Smooth muscle cell (in vitro differentiated cells): ENCODE data around the gene EED. TPM values are rescaled to one million over a fixed set of nuclear protein-coding genes. Genes with fewer than 3 reads are reported as not detected.

Experiments used
- DNase-seq: peaks from one replicate; lab custom pipeline; 2025; ENCODE audit not compliant: unreplicated experiment; lab: John Stamatoyannopoulos, UW
- H2AFZ ChIP-seq: fragments of 200-600 bp; sonication (generic); 2 replicates; pipeline ENCODE4 v1.6.0; 2016; ENCODE audit warnings: antibody characterized with exemption, low read depth, mild to moderate bottlenecking
- H3F3A ChIP-seq: fragments of 200-600 bp; sonication (generic); 2 replicates; pipeline ENCODE4 v1.6.0; 2017; ENCODE audit warnings: antibody characterized with exemption, low read depth
- H3K27ac ChIP-seq: fragments of 200-600 bp; sonication (generic); 2 replicates; pipeline ENCODE4 v1.5.1; 2016; ENCODE audit warnings: low read depth, mild to moderate bottlenecking
- H3K27me3 ChIP-seq: fragments of 200-600 bp; sonication (generic); 2 replicates; pipeline ENCODE4 v1.6.1; 2016; ENCODE audit warnings: low read depth, mild to moderate bottlenecking
- H3K36me3 ChIP-seq: fragments of 200-600 bp; sonication (generic); 2 replicates; pipeline ENCODE4 v1.5.1; 2016; ENCODE audit warnings: low read depth
- H3K4me1 ChIP-seq: fragments of 200-600 bp; sonication (generic); 2 replicates; pipeline ENCODE4 v1.5.1; 2016; ENCODE audit warnings: low read depth
- H3K4me2 ChIP-seq: fragments of 200-600 bp; sonication (generic); 2 replicates; pipeline ENCODE4 v1.6.0; 2016; ENCODE audit warnings: mild to moderate bottlenecking
- H3K4me3 ChIP-seq: fragments of 200-600 bp; sonication (generic); 2 replicates; pipeline ENCODE4 v1.5.1; 2016; ENCODE audit warnings: mild to moderate bottlenecking
- H3K79me2 ChIP-seq: fragments of 200-600 bp; sonication (generic); 2 replicates; pipeline ENCODE4 v1.6.0; 2016; ENCODE audit warnings: low read depth, mild to moderate bottlenecking
- H3K9ac ChIP-seq: fragments of 200-600 bp; sonication (generic); 2 replicates; pipeline ENCODE4 v1.6.0; 2016; ENCODE audit warnings: low read depth
- H3K9me3 ChIP-seq: fragments of 200-600 bp; sonication (generic); replicated peaks from 2 replicates; pipeline ENCODE4 v1.5.1; 2016; ENCODE audit warnings: low read depth
- H4K20me1 ChIP-seq: fragments of 200-600 bp; sonication (generic); 2 replicates; pipeline ENCODE4 v1.6.0; 2016; ENCODE audit warnings: low read depth
- WGBS: methylation state at CpG from one replicate; pipeline ENCODE4 v1.1.7; 2016; ENCODE audit warnings: low lambda C conversion rate; 5-methylcytosine and 5-hydroxymethylcytosine counted together
- polyA plus RNA-seq: library from polyadenylated mRNA; unstranded; fragments of >200 nt; fragmentation: Nextera tagmentation; extraction: Ambion mirVana; gene quantifications from 2 replicates; pipeline ENCODE4 v1.2.1, GENCODE V29; 2016
- total RNA-seq: library from RNA; depleted of rRNA; stranded (reverse); fragments of >200 nt; gene quantifications from 2 replicates; pipeline ENCODE4 v1.2.3, GENCODE V29; 2014
- TF ChIP-seq, protein P1 (sequence below): fragments of 200-600 bp; sonication (generic); IDR thresholded peaks from 2 replicates; pipeline ENCODE4 v1.5.1; 2017; ENCODE audit warnings: borderline replicate concordance, mild to moderate bottlenecking, antibody characterized with exemption; ENCODE audit not compliant: insufficient read depth, poor library complexity, severe bottlenecking

EED gene
- total and polyA plus RNA-seq, 2 experiments from 2014 or later = 18.6 to 38.7 TPM

DNA sequence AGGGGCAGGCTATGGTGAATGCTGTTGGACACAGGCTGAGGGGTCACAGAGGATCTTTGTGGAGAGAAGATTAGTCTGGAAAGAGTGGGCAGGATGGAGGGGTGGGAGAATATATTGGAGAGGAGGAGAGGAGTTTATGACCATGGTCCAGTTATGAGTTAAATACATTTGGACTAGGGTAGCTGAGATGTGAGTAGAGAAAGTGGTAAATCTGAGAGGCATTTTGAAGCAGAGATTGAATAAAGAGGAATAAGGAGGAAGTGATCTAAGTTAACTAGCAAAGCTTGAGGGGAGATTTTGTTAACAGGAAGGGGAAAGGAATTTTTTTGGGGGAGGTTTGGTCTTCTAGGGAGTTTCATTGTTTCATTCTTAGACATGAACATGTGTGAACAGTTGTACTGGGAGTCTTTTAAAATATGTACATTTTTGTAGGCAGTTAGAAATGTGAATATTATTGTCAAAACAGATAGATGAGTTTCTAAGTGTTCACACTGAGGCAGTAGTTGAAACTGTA is 43.1 kb upstream of the EED start:
- Histone ChIP-seq H3K4me3 (no peak overlapping the region), H2AFZ (peak overlapping the region; percentile 41)
- no peak for DNase-seq

DNA sequence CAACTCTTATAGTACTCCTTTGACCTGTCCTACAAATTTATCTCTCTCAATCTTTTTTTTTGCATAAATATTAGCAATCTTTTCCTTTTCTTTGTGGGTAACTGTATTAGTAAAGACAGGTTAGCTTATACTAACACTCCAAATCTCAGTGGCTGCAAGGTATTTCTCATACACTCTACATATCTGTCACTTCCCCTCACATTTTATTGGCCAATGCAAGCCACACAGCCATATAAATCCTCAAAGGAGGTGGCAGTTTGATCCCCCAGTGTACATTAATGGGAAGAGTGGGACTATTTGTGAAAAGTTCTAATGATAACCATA is 42.6 kb upstream of the EED start:
- Histone ChIP-seq H3F3A (peaks cover 3% of the 10 kb centered on the region), H4K20me1 (no peaks in the 10 kb centered on the region), H3K9me3 (no peaks in the 10 kb centered on the region), H3K4me3 (peak overlapping the region; percentile 60), H3K27me3 (no peaks in the 10 kb centered on the region), H2AFZ (peak overlapping the region; percentile 98), H3K27ac (peak overlapping the region; percentile 51), H3K36me3 (no peaks in the 10 kb centered on the region), H3K4me1 (peaks cover 13% of the 10 kb centered on the region), H3K4me2 (peak overlapping the region; percentile 95), H3K9ac (peak overlapping the region; percentile 61), H3K79me2 (no peaks in the 10 kb centered on the region)
- DNase-seq = no peak
- TF ChIP-seq, protein P1, sequence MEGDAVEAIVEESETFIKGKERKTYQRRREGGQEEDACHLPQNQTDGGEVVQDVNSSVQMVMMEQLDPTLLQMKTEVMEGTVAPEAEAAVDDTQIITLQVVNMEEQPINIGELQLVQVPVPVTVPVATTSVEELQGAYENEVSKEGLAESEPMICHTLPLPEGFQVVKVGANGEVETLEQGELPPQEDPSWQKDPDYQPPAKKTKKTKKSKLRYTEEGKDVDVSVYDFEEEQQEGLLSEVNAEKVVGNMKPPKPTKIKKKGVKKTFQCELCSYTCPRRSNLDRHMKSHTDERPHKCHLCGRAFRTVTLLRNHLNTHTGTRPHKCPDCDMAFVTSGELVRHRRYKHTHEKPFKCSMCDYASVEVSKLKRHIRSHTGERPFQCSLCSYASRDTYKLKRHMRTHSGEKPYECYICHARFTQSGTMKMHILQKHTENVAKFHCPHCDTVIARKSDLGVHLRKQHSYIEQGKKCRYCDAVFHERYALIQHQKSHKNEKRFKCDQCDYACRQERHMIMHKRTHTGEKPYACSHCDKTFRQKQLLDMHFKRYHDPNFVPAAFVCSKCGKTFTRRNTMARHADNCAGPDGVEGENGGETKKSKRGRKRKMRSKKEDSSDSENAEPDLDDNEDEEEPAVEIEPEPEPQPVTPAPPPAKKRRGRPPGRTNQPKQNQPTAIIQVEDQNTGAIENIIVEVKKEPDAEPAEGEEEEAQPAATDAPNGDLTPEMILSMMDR = no peak

More for the DNA sequence above, 43.1 kb upstream of the EED start:
- peaks cover 13% of the 10 kb centered on the region for H3K4me1 ChIP-seq
- no peaks in the 10 kb centered on the region for H3K36me3 ChIP-seq
- no peaks in the 10 kb centered on the region for H3K27me3 ChIP-seq
- H3K9me3 ChIP-seq = no peaks in the 10 kb centered on the region
- TF ChIP-seq, protein P1 = no peak
- H3K4me2 ChIP-seq = peak overlapping the region; percentile 95
- H3F3A ChIP-seq = peaks cover 3% of the 10 kb centered on the region
- H3K79me2 ChIP-seq = no peaks in the 10 kb centered on the region
- H3K9ac ChIP-seq = no peak overlapping the region
- H4K20me1 ChIP-seq = no peaks in the 10 kb centered on the region
- no peak overlapping the region for H3K27ac ChIP-seq

DNA sequence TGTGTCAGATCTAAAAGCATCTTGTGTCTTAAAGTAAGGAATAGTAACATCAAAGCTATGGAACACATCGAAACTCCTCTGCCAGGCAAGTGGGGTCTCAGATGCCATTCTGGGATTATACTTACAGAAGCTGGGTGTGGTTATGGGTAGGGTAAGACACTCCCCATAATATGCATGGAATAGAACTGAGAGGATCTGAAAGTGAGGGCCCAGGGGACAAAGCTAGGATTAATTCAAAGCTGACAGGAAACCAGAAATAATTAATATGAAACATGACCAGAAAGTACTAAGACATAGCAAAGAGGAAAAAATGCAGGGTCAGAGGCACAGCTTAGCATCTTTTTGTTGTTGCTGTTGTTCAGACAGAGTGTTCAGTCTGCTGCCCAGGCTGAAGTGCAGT is 40.2 kb upstream of the EED start:
- Histone ChIP-seq H3K9ac (no peak overlapping the region), H3K9me3 (no peaks in the 10 kb centered on the region), H3K36me3 (no peaks in the 10 kb centered on the region), H3K27ac (no peak overlapping the region), H3K4me2 (no peak overlapping the region), H4K20me1 (no peaks in the 10 kb centered on the region), H3F3A (peaks cover 3% of the 10 kb centered on the region), H2AFZ (no peak overlapping the region), H3K4me3 (no peak overlapping the region), H3K79me2 (no peaks in the 10 kb centered on the region), H3K27me3 (no peaks in the 10 kb centered on the region), H3K4me1 (peaks cover 13% of the 10 kb centered on the region)
- DNase-seq = no peak
- TF ChIP-seq, protein P1 = no peak
- 94% methylated on average over 1 of the region's 1 CpG for WGBS

DNA sequence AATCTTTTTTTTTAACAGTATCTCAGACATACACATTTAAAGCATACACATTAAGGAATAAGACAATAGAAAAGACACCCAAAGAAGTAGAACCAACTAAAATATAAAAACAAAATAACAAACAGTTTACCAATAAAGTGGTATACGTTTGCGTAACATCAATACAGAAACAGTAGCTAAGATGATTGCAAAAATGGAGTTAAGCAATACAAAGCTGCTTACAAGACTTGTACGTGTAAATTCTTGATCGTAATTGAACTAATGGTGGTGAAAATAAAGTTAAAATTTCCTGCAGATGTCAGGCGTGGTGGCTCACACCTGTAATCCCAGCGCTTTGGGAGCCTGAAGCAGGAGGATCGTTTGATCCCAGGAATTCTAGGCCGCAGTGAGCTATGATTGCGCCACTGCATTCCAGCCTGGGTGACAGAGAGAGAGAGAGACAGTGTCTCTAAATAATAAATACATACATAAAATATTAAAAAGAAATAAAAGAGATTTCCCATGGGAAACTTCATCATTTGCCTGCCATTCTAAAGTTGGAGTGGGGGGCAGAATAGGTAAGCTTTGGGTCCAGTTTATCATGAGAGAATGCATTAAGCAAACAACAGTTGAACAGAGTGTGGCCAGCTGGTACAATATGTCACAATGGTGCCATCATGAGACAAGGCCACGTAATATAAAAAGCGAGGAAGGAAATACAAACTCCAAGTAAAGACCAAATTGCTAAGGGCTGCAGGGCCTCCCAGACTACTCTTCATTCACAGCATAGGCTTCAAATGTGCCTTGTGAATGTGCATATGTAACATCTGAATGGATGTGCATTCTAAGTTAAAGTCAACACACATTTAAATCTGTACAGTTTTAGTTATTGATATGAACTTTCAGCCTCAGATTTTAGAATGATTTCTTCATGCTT is 38.9 kb upstream of the EED start:
- no peaks in the 10 kb centered on the region for H3K9me3 ChIP-seq
- H2AFZ ChIP-seq = no peak overlapping the region
- WGBS = 89% methylated on average over 11 of the region's 11 CpGs
- TF ChIP-seq, protein P1 = no peak
- peak overlapping the region; percentile 17 for H3K4me2 ChIP-seq
- DNase-seq = no peak
- H3K4me1 ChIP-seq = peaks cover 12% of the 10 kb centered on the region
- H3K9ac ChIP-seq = no peak overlapping the region
- H4K20me1 ChIP-seq = no peaks in the 10 kb centered on the region
- H3K36me3 ChIP-seq = no peaks in the 10 kb centered on the region
- H3K79me2 ChIP-seq = no peaks in the 10 kb centered on the region
- no peaks in the 10 kb centered on the region for H3K27me3 ChIP-seq
- H3F3A ChIP-seq = peaks cover 3% of the 10 kb centered on the region
- no peak overlapping the region for H3K4me3 ChIP-seq
- H3K27ac ChIP-seq = peak overlapping the region; percentile 1
